SK-N-SH (cell line): ENCODE measurements around the gene NUDT7. TPM values are rescaled to one million over a fixed set of nuclear protein-coding genes. Genes with fewer than 3 reads are reported as not detected.

Experiments used
- CTCF ChIA-PET: fragments of 300-600, 350-600 bp; formaldehyde crosslinking; extraction: SDS; loops from one replicate; lab custom pipeline; 2021; lab: Yijun Ruan, JAX
- POLR2A ChIA-PET: fragments of 350-600 bp; sonication (Branson Sonifier 250); formaldehyde crosslinking; extraction: SDS; loops from one replicate; lab custom pipeline; 2020; ENCODE audit warnings: antibody characterized with exemption, inconsistent platforms; lab: Yijun Ruan, JAX
- DNase-seq: peaks from one replicate; pipeline ENCODE4 v3.0.0; 2012
- H2AFZ ChIP-seq: fragments of 200-600 bp; sonication (generic); 2 replicates; pipeline ENCODE4 v1.8.1; 2016; ENCODE audit warnings: antibody characterized with exemption, mild to moderate bottlenecking, low read depth
- H3F3A ChIP-seq: fragments of 200-600 bp; sonication (generic); replicated peaks from 2 replicates; pipeline ENCODE3; 2016; ENCODE audit warnings: antibody characterized with exemption, mild to moderate bottlenecking; ENCODE audit not compliant: insufficient read depth
- H3K27ac ChIP-seq, 2 experiments: fragments of 200-500 bp in 1 of 2; fragments of 200-600 bp in 1 of 2; sonication (Bioruptor generic) in 1 of 2; sonication (generic), shearing (Covaris generic) in 1 of 2; 2 replicates each; pipeline versions ENCODE4 v1.5.1 to v1.6.1; 2014 to 2016; ENCODE audit warnings: low read depth in 2 of 2, inconsistent platforms in 1 of 2, low read length in 1 of 2, mild to moderate bottlenecking in 1 of 2, mixed read lengths in 1 of 2
- H3K27me3 ChIP-seq: fragments of 200-600 bp; sonication (generic), shearing (Covaris generic); 2 replicates; pipeline ENCODE4 v1.6.1; 2016; ENCODE audit warnings: mixed run types; ENCODE audit not compliant: insufficient read depth
- H3K36me3 ChIP-seq, 2 experiments: fragments of 200-500 bp in 1 of 2; fragments of 200-600 bp in 1 of 2; sonication (Bioruptor generic) in 1 of 2; sonication (generic) in 1 of 2; replicated peaks in 1 of 2; 2 replicates each; pipeline versions ENCODE3 to v1.5.1; 2014 to 2016; ENCODE audit warnings: low read length in 1 of 2, mild to moderate bottlenecking in 1 of 2; ENCODE audit not compliant: insufficient read depth in 2 of 2, control insufficient read depth in 1 of 2
- H3K4me1 ChIP-seq, 2 experiments: fragments of 200-500 bp in 1 of 2; fragments of 200-600 bp in 1 of 2; sonication (Bioruptor generic) in 1 of 2; sonication (generic), shearing (Covaris generic) in 1 of 2; 2 replicates each; pipeline versions ENCODE4 v1.5.1 to v1.6.1; 2014 to 2016; ENCODE audit warnings: low read depth in 1 of 2, low read length in 1 of 2, mixed run types in 1 of 2; ENCODE audit not compliant: insufficient read depth in 2 of 2, control insufficient read depth in 1 of 2
- H3K4me2 ChIP-seq: fragments of 200-600 bp; sonication (generic), shearing (Covaris generic); 2 replicates; pipeline ENCODE4 v1.6.1; 2017; ENCODE audit warnings: mixed run types
- H3K4me3 ChIP-seq, 2 experiments: fragments of 200-500 bp in 1 of 2; fragments of 200-600 bp in 1 of 2; sonication (Bioruptor generic) in 1 of 2; sonication (generic), shearing (Covaris generic) in 1 of 2; 2 replicates each; pipeline versions ENCODE4 v1.5.1 to v1.8.1; 2014 to 2016; ENCODE audit warnings: low read depth in 2 of 2, inconsistent platforms in 1 of 2, low read length in 1 of 2, mild to moderate bottlenecking in 1 of 2, mixed read lengths in 1 of 2, moderate library complexity in 1 of 2
- H3K79me2 ChIP-seq: fragments of 200-600 bp; sonication (generic); 2 replicates; pipeline ENCODE4 v1.8.1; 2017; ENCODE audit warnings: mild to moderate bottlenecking; ENCODE audit not compliant: insufficient read depth
- H3K9ac ChIP-seq: fragments of 200-600 bp; sonication (generic); 2 replicates; pipeline ENCODE4 v1.6.1; 2017; ENCODE audit warnings: mixed run types
- H3K9me2 ChIP-seq: fragments of 200-600 bp; sonication (generic); 2 replicates; pipeline ENCODE4 v1.6.1; 2017; ENCODE audit warnings: mixed run types
- H3K9me3 ChIP-seq: fragments of 200-600 bp; sonication (generic); 2 replicates; pipeline ENCODE4 v1.6.1; 2017; ENCODE audit warnings: mixed run types, mild to moderate bottlenecking, moderate library complexity
- H4K20me1 ChIP-seq: fragments of 200-600 bp; sonication (generic); 2 replicates; pipeline ENCODE4 v1.6.1; 2017; ENCODE audit warnings: mild to moderate bottlenecking, mixed run types; ENCODE audit not compliant: insufficient read depth
- CHD2 ChIP-seq: fragments of 150-350 bp; IDR thresholded peaks from 2 replicates; pipeline ENCODE4 v1.6.1; 2018; ENCODE audit warnings: low read length; ENCODE audit not compliant: partially characterized antibody
- FOSL2 ChIP-seq: IDR thresholded peaks from 2 replicates; pipeline ENCODE4 v1.4.0; 2012; ENCODE audit warnings: low read depth, mild to moderate bottlenecking, moderate library complexity, borderline replicate concordance
- FOXM1 ChIP-seq: IDR thresholded peaks from 2 replicates; pipeline ENCODE4 v1.4.0; 2012; ENCODE audit warnings: low read depth, mild to moderate bottlenecking
- GABPA ChIP-seq: IDR thresholded peaks from 2 replicates; pipeline ENCODE4 v1.4.0; 2012; ENCODE audit warnings: low read depth, mild to moderate bottlenecking
- MEF2A ChIP-seq: IDR thresholded peaks from 2 replicates; pipeline ENCODE4 v1.4.0; 2012; ENCODE audit warnings: low read depth, borderline replicate concordance
- MXI1 ChIP-seq: IDR thresholded peaks from 2 replicates; pipeline ENCODE4 v1.6.1; 2012; ENCODE audit warnings: mild to moderate bottlenecking, low read depth, low read length, improper control_type of control experiment
- RAD21 ChIP-seq: IDR thresholded peaks from 2 replicates; pipeline ENCODE4 v1.6.1; 2012; ENCODE audit warnings: mild to moderate bottlenecking, low read length
- RCOR1 ChIP-seq: fragments of 150-350 bp; IDR thresholded peaks from 2 replicates; pipeline ENCODE4 v1.6.1; 2017; ENCODE audit warnings: antibody characterized with exemption, low read length
- SIN3A ChIP-seq: IDR thresholded peaks from 2 replicates; pipeline ENCODE4 v1.6.1; 2012; ENCODE audit warnings: low read depth, mild to moderate bottlenecking, low read length, moderate library complexity, borderline replicate concordance
- SMC3 ChIP-seq: IDR thresholded peaks from 2 replicates; pipeline ENCODE4 v1.6.1; 2012; ENCODE audit warnings: low read depth, low read length, improper control_type of control experiment
- TEAD4 ChIP-seq: IDR thresholded peaks from 2 replicates; pipeline ENCODE4 v1.4.0; 2012; ENCODE audit warnings: mild to moderate bottlenecking, borderline replicate concordance; ENCODE audit not compliant: insufficient read depth
- YY1 ChIP-seq: IDR thresholded peaks from 2 replicates; pipeline ENCODE4 v1.4.0; 2012; ENCODE audit warnings: low read depth, mild to moderate bottlenecking
- WGBS: methylation state at CpG from one replicate; pipeline ENCODE4 v1.1.6; 2017; ENCODE audit warnings: low lambda C conversion rate; 5-methylcytosine and 5-hydroxymethylcytosine counted together
- polyA plus RNA-seq, 3 experiments: library from polyadenylated mRNA; depleted of rRNA; stranded (reverse); fragments of >200 nt; gene quantifications; 2 replicates each; pipeline ENCODE4 v1.2.3, GENCODE V29; 2012
- TF ChIP-seq, protein P1 (sequence below): IDR thresholded peaks from 2 replicates; pipeline ENCODE4; 2012
- TF ChIP-seq, protein P2 (sequence below): fragments of 200-600 bp; sonication (generic); IDR thresholded peaks from 2 replicates; pipeline ENCODE4 v1.6.1; 2017; ENCODE audit warnings: antibody characterized with exemption, mild to moderate bottlenecking, moderate library complexity
- TF ChIP-seq, protein P3 (sequence below): IDR thresholded peaks from 2 replicates; pipeline ENCODE4 v1.4.0; 2012; ENCODE audit warnings: low read depth

The NUDT7 gene
- polyA plus RNA-seq, 1 of the 3 experiments (the other 2 are of a cell fraction): 11.4 TPM

GRCh38 chr16:77767826-77768225, 45.5 kb downstream of the NUDT7 start:
- no peak overlapping the region for H2AFZ ChIP-seq
- no peaks in the 10 kb centered on the region for H3K9me3 ChIP-seq
- H3K36me3 ChIP-seq: no peaks in the 10 kb centered on the region
- no peak overlapping the region for H3K9ac ChIP-seq
- H3K4me2 ChIP-seq: no peak overlapping the region
- ChIA-PET CTCF (interaction anchor here (1.0 to 1.4 kb wide), 2 partner anchors 14 to 82 kb away, joined by 3 read pairs; no protein-coding TSS in a partner anchor), POLR2A (no interaction called here)
- H3K9me2 ChIP-seq: no peaks in the 10 kb centered on the region
- no peak overlapping the region for H3K4me3 ChIP-seq
- peaks cover 0 to 7% of the 10 kb centered on the region in 2 experiments; a peak in 1 of 4 replicates for H3K4me1 ChIP-seq
- no peak for TF ChIP-seq CHD2
- TF ChIP-seq YY1: no peak
- TF ChIP-seq, protein P1, sequence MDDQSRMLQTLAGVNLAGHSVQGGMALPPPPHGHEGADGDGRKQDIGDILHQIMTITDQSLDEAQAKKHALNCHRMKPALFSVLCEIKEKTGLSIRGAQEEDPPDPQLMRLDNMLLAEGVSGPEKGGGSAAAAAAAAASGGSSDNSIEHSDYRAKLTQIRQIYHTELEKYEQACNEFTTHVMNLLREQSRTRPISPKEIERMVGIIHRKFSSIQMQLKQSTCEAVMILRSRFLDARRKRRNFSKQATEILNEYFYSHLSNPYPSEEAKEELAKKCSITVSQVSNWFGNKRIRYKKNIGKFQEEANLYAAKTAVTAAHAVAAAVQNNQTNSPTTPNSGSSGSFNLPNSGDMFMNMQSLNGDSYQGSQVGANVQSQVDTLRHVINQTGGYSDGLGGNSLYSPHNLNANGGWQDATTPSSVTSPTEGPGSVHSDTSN: no peak
- TF ChIP-seq, protein P2, sequence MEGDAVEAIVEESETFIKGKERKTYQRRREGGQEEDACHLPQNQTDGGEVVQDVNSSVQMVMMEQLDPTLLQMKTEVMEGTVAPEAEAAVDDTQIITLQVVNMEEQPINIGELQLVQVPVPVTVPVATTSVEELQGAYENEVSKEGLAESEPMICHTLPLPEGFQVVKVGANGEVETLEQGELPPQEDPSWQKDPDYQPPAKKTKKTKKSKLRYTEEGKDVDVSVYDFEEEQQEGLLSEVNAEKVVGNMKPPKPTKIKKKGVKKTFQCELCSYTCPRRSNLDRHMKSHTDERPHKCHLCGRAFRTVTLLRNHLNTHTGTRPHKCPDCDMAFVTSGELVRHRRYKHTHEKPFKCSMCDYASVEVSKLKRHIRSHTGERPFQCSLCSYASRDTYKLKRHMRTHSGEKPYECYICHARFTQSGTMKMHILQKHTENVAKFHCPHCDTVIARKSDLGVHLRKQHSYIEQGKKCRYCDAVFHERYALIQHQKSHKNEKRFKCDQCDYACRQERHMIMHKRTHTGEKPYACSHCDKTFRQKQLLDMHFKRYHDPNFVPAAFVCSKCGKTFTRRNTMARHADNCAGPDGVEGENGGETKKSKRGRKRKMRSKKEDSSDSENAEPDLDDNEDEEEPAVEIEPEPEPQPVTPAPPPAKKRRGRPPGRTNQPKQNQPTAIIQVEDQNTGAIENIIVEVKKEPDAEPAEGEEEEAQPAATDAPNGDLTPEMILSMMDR: no peak
- no peak for TF ChIP-seq GABPA
- no peak for TF ChIP-seq SIN3A
- no peak for TF ChIP-seq MEF2A
- no peak for TF ChIP-seq RAD21
- TF ChIP-seq SMC3: no peak
- TF ChIP-seq TEAD4: no peak
- no peak for TF ChIP-seq MXI1
- TF ChIP-seq FOSL2: no peak
- no peak for TF ChIP-seq RCOR1
- TF ChIP-seq FOXM1: no peak
- TF ChIP-seq, protein P3, sequence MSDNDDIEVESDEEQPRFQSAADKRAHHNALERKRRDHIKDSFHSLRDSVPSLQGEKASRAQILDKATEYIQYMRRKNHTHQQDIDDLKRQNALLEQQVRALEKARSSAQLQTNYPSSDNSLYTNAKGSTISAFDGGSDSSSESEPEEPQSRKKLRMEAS: no peak
- no peak for DNase-seq
- H3K27ac ChIP-seq: no peak overlapping the region
- no peaks in the 10 kb centered on the region for H3F3A ChIP-seq
- H3K79me2 ChIP-seq: no peaks in the 10 kb centered on the region
- no peaks in the 10 kb centered on the region for H4K20me1 ChIP-seq
- 93% methylated on average over 3 of the region's 3 CpGs for WGBS
- no peaks in the 10 kb centered on the region; the same call in 1 of the 2 replicates for H3K27me3 ChIP-seq
